ENCODE measurements around the gene HBA2.
"Not testable (repeated sequence)": the region's sequence is repeated elsewhere in the genome, so short reads cannot be mapped to it uniquely, and the experiment has no call there.

The HBA2 gene

DNA sequence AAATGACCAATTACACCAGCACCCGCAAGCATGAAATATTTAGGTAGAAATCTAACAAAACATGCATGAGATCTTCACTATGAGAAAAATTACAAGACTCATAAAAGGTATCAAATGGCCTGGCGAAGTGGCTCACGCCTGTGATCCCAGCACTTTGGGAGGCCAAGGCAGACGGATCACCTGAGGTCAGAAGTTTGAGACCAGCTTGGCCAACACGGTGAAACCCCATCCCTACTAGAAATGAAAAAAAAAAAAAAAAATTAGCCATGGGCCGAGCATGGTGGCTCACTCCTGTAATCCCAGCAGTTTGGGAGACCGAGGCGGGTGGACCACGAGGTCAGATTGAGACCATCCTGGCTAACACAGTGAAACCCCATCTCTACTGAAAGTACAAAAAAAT, 31.4 kb downstream of the HBA2 start:
- DNase-seq = not testable (repeated sequence)

DNA sequence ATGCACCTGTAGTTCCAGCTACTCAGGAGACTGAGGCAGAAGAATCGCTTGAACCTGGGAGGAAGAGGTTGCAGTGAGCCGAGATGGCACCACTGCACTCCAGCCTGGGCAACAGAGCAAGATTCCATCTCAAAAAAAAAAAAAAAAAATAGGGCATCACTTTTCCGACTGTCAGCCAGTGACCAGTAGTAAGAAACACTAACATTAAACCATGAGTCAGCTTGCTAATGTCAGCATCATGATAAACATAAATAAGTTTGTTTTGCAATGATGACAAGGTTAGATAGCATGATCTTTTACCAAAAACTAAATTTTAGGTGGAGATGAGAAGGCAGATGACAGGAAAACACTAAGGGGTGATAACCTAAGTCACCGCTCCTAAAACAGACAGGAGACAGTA, 36.7 kb downstream of the HBA2 start:
- not testable (repeated sequence) for DNase-seq

- not testable (repeated sequence) for DNase-seq
Observed at GRCh38 chr16:211631-212180, 39.0 kb downstream of the HBA2 start.

DNA sequence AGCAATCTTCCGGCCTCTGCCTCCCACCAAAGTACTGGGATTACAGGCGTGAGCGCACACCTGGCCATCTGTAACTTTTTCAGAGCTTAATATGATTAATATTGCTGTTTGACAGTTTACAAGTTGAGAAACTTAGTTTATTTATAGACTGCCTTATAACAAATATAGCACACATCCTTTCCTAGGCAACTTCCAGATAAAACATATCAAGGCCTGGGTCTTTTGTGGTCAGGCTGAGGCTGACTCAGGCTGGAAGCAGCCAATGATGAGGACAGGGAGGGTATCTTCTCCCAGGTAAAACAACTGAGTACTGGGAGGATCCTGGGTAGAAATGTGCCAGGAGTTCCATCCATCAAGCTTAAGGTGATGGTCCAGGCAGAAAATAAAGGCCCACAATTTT, 40.3 kb downstream of the HBA2 start:
- no peak for DNase-seq

DNA sequence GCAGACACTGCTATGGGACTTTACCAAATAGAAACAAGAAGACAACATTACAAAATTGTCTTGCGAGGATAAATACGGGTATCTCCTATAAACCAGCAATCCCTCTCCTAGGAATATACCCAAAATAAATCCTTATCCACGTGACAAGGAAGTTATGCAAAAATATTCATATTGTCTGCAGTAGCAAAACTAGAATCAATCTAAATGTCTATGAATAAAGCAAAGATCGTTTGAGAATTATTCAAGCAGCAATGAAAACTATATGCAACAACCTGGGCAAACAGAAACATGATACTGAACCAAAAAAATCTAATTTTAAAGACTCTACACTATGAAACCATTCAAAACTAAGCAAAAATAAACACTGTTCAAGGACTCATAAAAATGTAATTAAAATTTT, 47.3 kb downstream of the HBA2 start:
- no peak for DNase-seq
